Measurements from ENCODE around the gene SS18L1.

- TF ChIP-seq CTCF (IDR thresholded peaks at IDR 0.05), result no peak
- TF ChIP-seq POLR2A (IDR thresholded peaks at IDR 0.05), result no peak
These were observed 71.7 kb downstream of the SS18L1 start for GRCh38 chr20:62215020-62215990.

All from right lobe of liver (tissue), 4 donors.